ENCODE data around the gene POFUT1. TPM values are rescaled to one million over a fixed set of nuclear protein-coding genes. Genes with fewer than 3 reads are reported as not detected.
A peak's percentile ranks its signal among the peaks of the same experiment; 100 is the strongest.

Gene POFUT1
- total RNA-seq (10 to 100 TPM; 25.9 to 32.9 (median 27.9) TPM), polyA plus RNA-seq (10 to 100 TPM in 1 of 2 donors, 1 to 10 TPM in 1; 9.7 to 11.7 TPM)
- long read RNA-seq, donor 1, full-length matches to known transcripts, result 34 of 56 reads
- long read RNA-seq, donor 1, partial matches to known transcripts, result 4 of 56 reads
- long read RNA-seq, donor 1, other reads (novel, unspliced or antisense), result 18 of 56 reads
- long read RNA-seq, donor 2, full-length matches to known transcripts, result 32 of 57 reads
- long read RNA-seq, donor 2, partial matches to known transcripts, result 6 of 57 reads
- long read RNA-seq, donor 2, other reads (novel, unspliced or antisense), result 19 of 57 reads
- long read RNA-seq, donor 3, full-length matches to known transcripts, result 46 of 102 reads
- long read RNA-seq, donor 3, partial matches to known transcripts, result 13 of 102 reads
- long read RNA-seq, donor 3, other reads (novel, unspliced or antisense), result 43 of 102 reads

DNA sequence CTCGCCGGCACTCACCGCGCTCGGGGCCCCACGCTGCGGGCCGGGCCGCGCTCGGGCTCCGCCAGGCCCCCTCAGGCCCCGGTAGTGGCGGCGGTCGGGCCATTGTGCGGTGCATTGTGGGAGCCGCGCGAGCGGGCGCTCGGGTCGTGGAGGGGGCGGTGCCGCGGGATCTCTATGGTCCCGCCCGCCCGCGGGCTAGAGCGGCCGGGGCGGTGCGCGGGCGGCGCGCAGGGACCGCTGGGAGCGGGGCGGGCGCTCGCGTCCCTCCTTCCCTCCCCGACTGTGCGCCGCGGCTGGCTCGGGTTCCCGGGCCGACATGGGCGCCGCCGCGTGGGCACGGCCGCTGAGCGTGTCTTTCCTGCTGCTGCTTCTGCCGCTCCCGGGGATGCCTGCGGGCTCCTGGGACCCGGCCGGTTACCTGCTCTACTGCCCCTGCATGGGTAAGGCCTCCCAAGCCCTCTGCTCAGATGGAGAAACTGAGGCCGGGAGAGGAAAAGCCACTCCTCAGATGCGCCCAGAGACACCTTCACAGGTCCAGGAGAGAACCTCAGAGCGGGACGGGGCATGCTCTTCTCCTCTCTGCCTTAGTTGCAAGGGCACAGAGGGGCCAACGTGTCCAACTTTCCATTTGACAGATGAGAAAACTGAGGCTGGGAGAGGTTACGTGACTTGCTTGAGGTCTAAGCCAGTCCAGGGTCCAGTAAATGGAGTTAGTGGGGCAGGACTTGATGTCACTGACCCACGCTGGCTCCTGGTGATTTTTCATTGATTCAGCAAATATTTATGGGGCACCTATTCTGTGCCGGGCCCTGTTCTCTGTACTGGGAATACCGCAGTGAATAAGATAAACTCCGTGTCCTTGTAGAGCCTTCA, at the start of gene POFUT1, which contains the start of gene PLAGL2:
Gene POFUT1, plus strand, starts transcription at position 255 of the 873 bp plus-strand sequence. Its CDS starts 62 bp downstream, at position 317.
Gene PLAGL2, minus strand, starts transcription at position 118 of the 873 bp plus-strand sequence. CDS start 5,565 bp downstream, outside the sequence.
- DNase-seq (peak; percentile 90 to 91), ATAC-seq (peak; percentile 91 to 98 (median 95))
- Histone ChIP-seq H3K36me3 (peaks cover 0 to 42% (median 5%) of the 10 kb centered on the region in 9 donors), H3K27me3 (no peaks in the 10 kb centered on the region), H3K27ac (peak within 1 kb of the TSS; percentile 88 to 99 (median 95)), H3K4me3 (peak within 1 kb of the TSS; percentile 70 to 100 (median 98)), H3K4me1 (peaks cover 22 to 63% (median 52%) of the 10 kb centered on the region in 9 donors), H3K9me3 (no peaks in the 10 kb centered on the region)
- TF ChIP-seq, protein P1, sequence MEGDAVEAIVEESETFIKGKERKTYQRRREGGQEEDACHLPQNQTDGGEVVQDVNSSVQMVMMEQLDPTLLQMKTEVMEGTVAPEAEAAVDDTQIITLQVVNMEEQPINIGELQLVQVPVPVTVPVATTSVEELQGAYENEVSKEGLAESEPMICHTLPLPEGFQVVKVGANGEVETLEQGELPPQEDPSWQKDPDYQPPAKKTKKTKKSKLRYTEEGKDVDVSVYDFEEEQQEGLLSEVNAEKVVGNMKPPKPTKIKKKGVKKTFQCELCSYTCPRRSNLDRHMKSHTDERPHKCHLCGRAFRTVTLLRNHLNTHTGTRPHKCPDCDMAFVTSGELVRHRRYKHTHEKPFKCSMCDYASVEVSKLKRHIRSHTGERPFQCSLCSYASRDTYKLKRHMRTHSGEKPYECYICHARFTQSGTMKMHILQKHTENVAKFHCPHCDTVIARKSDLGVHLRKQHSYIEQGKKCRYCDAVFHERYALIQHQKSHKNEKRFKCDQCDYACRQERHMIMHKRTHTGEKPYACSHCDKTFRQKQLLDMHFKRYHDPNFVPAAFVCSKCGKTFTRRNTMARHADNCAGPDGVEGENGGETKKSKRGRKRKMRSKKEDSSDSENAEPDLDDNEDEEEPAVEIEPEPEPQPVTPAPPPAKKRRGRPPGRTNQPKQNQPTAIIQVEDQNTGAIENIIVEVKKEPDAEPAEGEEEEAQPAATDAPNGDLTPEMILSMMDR (IDR thresholded peaks at IDR 0.05), result peak in 5 of 9 donors; percentile 17 to 57 (median 52)
- intact Hi-C loops (cut with DNase I), result loop anchor here in 6 of 10 donors (2.0 to 10.0 kb wide), 10 partner anchors 53 to 274 kb away; partner anchors contain the start of genes ASXL1 (in 2 of the 6), KIF3B (in 2 of the 6) and TM9SF4 (in 1 of the 6)
- 1 to 2% methylated on average over 64 to 74 of the region's 74 CpGs for WGBS, 2 donors

DNA sequence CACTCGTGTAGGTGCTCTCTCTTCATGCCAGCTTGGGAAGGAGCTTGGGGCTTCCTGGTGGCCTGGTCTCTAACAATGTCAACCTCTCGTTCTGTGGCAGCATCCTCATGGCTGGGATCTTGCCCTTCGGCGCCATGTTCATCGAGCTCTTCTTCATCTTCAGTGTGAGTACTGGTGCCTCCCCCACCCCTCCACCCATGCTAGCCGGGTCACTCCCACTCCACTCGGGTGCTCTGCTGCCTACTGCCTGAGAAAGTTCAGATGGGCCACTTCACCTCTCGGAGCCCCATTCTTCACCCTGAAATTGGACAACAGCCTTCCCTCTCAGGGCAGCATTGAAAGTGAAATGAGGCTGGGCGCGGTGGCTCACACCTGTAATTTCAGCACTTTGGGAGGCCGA, 49.3 kb upstream of the POFUT1 start:
- WGBS, 2 donors, result 97% methylated on average over 11 of the region's 11 CpGs
- H3K27me3 ChIP-seq, result no peaks in the 10 kb centered on the region
- TF ChIP-seq, protein P1 (IDR thresholded peaks at IDR 0.05), result no peak

DNA sequence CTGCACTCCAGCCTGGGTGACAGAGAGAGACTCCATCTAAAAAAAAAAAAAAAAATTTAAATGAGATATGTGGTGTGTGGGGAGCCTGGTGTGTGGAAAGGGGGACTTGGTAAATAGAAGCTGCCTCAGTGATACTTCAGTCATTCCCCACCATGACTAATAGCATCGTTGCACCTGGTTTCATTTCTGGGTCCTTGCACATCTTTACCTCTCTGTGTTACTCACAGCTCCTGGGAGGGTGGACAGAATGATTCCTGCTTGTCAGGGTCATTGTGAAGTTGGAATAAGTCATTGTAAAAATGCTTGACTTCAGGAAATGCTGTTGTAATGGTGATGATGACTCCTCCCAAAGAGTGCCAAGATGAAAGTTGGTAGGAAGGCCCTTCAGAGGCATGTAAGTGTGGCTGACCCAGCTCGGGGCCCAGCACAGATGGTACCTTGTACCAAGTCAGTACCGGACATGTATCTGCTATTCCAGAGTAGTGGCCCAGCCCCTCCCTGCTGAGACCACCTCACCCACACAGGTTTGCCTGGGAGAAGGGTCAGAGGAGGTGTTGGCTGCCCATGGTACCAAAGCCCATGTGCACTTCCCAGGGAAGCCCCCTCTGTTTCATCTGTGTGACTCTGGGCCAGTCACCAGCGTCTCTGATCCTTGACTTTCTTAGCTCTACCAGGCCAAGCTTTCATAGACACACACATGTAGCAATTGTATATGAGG, 48.6 kb upstream of the POFUT1 start:
- no peak overlapping the region for H3K4me3 ChIP-seq
- no peak overlapping the region for H3K27ac ChIP-seq
- no peak for ATAC-seq
- no peaks in the 10 kb centered on the region for H3K27me3 ChIP-seq
- H3K9me3 ChIP-seq, result no peaks in the 10 kb centered on the region
- DNase-seq, result no peak
- peaks cover 10 to 23% (median 16%) of the 10 kb centered on the region in 9 donors for H3K4me1 ChIP-seq
- peaks cover 0 to 91% (median 57%) of the 10 kb centered on the region in 9 donors for H3K36me3 ChIP-seq
- intact Hi-C loops (cut with DNase I), result loop anchor here in 3 of 10 donors (5.0 to 10.0 kb wide), 3 partner anchors 33 to 496 kb away; no protein-coding TSS in a partner anchor
- TF ChIP-seq, protein P1 (IDR thresholded peaks at IDR 0.05), result no peak
- WGBS, 2 donors, result 95 to 98% methylated on average over 4 of the region's 4 CpGs

More for the DNA sequence above, 49.3 kb upstream of the POFUT1 start:
- no peak overlapping the region for H3K4me3 ChIP-seq
- H3K9me3 ChIP-seq, result no peaks in the 10 kb centered on the region
- H3K4me1 ChIP-seq, result peaks cover 10 to 24% (median 16%) of the 10 kb centered on the region in 9 donors
- intact Hi-C loops (cut with DNase I), result loop anchor here in 3 of 10 donors (5.0 to 10.0 kb wide), 3 partner anchors 34 to 496 kb away; no protein-coding TSS in a partner anchor
- H3K27ac ChIP-seq, result no peak overlapping the region
- DNase-seq (no peak), ATAC-seq (no peak)
- peaks cover 0 to 91% (median 64%) of the 10 kb centered on the region in 9 donors for H3K36me3 ChIP-seq

All from heart right ventricle (tissue), 16 donors.